GM19463 (cell line): ENCODE results near the gene LAMC1.
A peak's percentile ranks its signal among the peaks of the same experiment; 100 is the strongest.

Experiments
- ATAC-seq: cut with Tn5 transposase; IDR thresholded peaks from one replicate; pipeline ENCODE4 v1.9.1; 2021; ENCODE audit warnings: mild to moderate bottlenecking, moderate library complexity; ENCODE audit not compliant: unreplicated experiment

Gene LAMC1

DNA sequence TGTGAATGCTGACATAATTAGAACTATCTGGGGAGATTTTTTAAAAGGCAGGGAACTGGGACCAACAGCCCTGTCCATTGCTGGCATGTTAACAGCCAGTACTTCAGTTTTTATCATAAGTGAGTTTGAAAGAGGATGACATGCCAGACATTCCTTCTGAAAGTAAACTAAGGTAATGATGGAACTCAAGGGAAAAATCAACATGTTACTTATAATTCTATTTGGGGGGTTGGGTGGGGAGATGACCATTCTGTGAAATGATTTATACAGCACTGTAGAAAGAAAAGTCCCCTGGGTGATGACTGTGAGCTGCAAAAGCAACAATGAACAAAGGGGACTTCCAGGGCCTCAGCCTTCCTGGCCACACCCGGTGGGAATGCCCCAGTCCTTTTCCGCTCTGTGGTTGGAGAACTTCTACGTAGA lies 157.4 kb downstream of the LAMC1 start:
- ATAC-seq, result peak; percentile 86

DNA sequence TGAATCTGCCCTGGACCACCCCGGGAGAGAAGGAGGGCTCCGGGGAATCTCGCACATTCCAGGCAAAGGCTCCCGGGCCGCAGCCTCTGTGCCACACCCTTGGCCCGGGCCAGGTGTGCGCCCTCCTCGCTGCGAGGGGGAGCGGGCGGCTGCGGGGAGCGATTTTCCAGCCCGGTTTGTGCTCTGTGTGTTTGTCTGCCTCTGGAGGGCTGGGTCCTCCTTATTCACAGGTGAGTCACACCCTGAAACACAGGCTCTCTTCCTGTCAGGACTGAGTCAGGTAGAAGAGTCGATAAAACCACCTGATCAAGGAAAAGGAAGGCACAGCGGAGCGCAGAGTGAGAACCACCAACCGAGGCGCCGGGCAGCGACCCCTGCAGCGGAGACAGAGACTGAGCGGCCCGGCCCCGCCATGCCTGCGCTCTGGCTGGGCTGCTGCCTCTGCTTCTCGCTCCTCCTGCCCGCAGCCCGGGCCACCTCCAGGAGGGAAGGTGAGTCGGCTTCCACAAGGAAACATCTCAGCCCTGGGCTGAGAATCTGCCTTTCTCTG lies 162.8 kb downstream of the LAMC1 start, which contains the start of gene LAMC2:
TSS of gene LAMC2 (plus strand) at position 324 of the 550 bp plus-strand sequence. CDS start at position 413, 89 bp downstream.
- ATAC-seq, result no peak

DNA sequence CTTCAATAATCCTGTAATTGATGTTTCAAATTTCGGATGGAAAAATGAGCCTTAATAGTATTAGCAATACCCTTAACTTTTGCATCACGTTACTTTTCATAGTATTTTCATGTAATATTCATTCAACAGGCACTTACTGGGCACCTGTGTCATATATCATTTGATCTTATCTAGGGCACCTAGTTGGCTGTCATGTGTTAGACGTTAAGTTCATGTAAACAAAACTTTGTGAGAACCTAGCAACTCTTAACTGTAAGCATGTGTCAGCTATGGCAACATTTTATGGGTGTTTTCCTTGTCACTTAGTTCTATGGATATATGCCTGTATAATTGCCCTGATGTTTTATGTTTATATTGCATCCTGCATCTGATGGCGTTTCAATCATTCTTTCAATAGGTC lies 163.6 kb downstream of the LAMC1 start:
- no peak for ATAC-seq

DNA sequence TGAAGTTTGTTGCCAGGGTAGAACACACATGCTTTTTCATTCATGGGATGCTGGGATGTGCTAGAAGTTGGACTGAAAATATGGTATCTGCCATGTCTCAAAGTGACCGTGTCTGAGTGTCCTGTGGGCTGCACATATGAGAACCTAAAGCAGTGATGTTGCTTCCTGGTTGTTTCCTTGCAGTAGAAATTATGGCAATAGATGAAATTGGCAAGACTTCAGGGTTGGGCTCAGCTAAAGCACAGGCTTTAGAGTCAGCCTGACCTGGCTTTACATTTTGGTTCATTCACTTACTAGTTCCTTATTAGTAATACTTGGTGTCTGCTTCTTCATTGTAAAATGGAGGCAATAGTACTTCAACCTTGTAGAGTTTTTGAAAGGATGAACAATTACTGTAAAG lies 165.0 kb downstream of the LAMC1 start:
- no peak for ATAC-seq

DNA sequence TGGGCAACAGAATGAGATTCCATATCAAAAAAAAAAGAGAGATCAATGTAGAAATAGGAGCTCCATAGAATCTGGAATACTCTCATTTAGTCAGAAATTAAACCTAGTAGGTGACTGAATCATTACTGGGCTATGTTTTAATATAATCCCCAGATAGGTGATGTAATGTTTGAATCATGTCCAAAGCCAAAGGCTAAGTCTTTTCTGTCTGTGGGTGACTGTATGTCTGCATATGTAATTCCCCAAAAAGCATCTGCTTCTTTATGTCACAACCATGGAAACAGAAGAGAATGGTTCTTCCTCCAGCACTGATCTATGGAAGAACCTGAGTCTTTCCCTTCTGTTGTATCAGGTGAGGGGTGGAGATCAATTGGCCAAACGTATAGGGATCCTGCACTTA lies 168.6 kb downstream of the LAMC1 start:
- no peak for ATAC-seq

DNA sequence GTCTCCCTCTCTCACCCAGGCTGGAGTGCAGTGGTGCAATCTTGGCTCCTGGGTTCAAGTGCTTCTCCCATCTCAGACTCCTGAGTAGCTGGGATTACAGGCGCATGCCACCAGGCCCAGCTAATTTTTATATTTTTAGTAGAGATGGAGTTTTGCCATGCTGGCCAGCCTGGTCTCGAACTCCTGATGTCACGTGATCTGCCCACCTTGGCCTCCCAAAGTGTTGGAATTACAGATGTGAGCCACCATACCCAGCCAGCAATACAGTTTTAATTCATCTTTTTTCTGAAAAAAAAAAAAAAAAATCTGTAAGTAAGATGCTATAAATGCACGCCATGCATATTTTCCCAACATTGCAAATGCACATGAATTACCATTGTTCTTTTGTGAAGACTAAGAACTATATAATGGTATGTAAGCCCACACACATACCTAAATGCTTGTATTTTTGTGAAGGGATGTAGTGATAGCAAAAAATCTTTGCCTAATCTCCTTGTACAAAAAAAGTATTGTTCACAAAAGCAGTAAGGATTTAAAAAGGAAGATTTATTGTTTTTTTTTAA lies 170.8 kb downstream of the LAMC1 start:
- ATAC-seq, result no peak

DNA sequence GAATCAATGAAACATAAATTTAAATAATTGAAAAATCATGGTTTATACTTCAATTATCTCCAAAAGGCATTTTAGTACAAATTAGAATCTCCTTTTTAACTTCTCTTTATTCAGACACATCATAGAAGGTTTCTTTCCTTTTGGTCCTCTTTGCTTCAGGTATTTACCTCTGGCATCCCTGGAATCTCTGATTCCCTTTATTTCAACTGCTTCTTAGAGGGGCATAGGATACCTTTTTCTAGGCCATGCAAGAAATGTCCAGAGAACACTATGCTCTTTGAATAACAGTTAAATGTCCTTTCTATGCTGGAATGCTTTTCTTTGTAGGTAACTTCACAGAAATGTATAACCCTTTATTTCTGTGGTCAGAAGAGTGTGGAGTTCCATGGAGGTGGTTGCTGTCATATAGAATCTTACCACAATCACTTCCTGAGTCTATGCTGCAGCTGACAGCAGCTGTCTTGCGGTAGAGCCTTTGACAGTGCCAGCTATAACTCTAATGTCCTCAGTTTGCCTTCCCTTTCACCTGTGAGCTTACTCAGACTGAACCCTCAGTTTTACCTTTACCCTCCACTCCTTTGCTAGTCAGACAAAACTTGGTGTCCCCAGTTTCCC lies 171.4 kb downstream of the LAMC1 start:
- ATAC-seq, result peak; percentile 94

DNA sequence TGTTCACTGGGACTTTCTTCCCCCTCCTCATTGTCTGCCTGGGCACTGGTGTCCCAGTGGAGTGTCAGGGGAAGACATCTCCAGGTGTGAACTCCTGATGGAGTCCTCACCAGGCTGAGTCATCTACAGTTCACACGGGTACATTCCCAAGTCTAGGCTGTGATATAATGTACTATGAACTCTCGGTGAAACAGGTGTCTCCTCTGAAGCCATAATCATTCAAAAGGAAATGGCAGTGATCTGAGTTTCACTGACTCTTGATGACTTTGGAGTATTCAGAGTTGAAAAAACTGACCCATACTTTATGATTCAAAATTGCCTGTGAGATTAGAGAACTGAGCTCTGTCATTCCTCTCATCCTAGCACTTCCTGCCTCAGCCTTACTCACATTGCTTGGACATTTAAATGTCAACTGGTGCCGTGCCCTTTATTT lies 171.9 kb downstream of the LAMC1 start:
- peak; percentile 46 for ATAC-seq
